Adrenal gland (tissue), 5 donors: Measurements from ENCODE around the gene CDH20.

Source experiments
- CTCF ChIP-seq, 6 experiments: fragments of 450-650 bp in 4 of 6; fragments of 200-600 bp in 2 of 6; sonication (generic) in 1 of 6; IDR thresholded peaks; 1 replicate in 5 of 6; 2 replicates in 1 of 6; pipeline versions ENCODE4 v1.5.1 to v1.8.0; 2016 to 2021; ENCODE audit warnings: antibody characterized with exemption in 6 of 6, mild to moderate bottlenecking in 2 of 6, moderate library complexity in 1 of 6
- POLR2A ChIP-seq, 2 donors: fragments of 450-650 bp; IDR thresholded peaks; one replicate each; pipeline ENCODE4 v1.6.1; 2017; ENCODE audit warnings: antibody characterized with exemption in 2 of 2, mild to moderate bottlenecking in 2 of 2, moderate library complexity in 1 of 2
- donor health status: DM: no; HTN: no; CAD: no.

GRCh38 chr18:61546590-61546989 lies 213.4 kb downstream of the CDH20 start:
- TF ChIP-seq CTCF (IDR thresholded peaks at IDR 0.05) = no peak
- no peak for TF ChIP-seq POLR2A (IDR thresholded peaks at IDR 0.05)
